ENCODE data around the gene DCST1.

GRCh38 chr1:155007251-155007828 lies 26.3 kb upstream of the DCST1 start:
- TF ChIP-seq POLR2A (IDR thresholded peaks at IDR 0.05; ENCODE audit: low read length) (no peak), GATA1 (IDR thresholded peaks at IDR 0.05; ENCODE audit: low read depth, low read length) (no peak)

All from erythroblast (primary cell).